Activated CD8-positive, alpha-beta memory T cell treated with anti-CD3 and anti-CD28 coated beads, Interleukin-2, amount 50 U/mL, for 48 hours (primary cell): Measurements from ENCODE around the gene INTS7.
"Not testable (repeated sequence)": the region's sequence is repeated elsewhere in the genome, so short reads cannot be mapped to it uniquely, and the experiment has no call there.

ENCODE experiments used
- DNase-seq: peaks from one replicate; pipeline ENCODE4 v3.0.0-alpha.2; 2020

INTS7 gene

DNA sequence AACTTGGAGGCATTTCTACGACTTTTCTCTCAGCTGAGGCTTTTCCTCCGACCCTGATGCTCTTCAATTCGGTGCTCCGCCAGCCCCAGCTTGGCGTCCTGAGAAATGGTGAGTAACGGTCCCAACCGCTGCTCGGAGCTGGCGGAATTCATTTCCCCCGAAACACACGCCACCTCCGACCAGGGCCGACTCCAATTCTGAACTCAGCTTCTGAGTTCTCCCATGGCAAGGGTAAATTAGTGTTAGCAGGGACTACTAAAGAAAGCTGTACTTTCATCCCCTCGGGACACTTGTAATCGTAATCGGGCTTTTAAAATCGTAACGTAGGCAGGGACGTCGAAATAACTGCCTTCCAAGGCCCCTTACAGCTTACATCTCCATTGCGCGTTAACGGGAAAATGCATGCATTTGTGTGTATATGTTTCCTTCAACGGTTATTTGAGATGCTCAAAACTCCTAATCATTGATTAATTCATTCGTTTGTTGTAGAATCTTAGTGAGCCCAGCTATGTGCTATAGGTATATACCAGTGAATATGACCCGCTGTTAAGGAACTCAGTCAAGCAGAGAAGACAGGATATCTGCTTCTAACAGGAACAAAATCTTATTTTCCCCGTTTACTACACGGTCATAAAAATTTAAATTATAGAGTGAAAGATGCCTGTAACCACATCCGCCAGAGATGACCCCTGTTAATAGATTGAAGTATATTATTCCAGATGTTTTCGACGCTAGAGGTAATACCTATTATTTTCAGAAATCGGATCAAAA, 663 bp upstream of the INTS7 start:
- DNase-seq = no peak

DNA sequence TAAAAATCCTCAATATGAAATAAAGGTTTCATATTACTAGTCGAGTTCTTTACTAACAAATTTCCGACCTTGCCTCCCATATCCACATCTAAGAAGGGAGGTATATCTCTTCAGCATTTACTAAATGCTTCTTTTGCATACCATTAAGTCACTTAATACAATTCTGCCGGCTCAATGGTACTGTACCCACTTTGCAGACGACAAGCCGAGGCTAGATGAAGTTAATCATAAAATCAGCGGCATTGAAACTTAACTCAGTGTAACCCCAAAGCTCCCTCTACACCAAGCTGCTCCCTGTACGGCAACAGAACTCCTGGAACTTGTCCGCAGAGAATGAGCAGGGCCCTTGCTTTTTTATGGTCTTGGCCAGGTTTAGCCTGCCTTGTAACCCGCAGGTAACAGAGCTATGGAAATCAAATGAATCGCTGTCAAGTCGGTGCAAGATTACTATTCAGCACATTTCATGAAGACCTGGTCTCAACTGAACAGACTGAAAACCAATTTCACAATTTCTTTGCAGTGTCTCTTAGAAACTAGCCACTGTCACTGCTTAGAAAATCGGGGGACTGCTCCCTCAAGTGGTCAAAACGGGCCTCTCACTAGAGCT, 738 bp downstream of the INTS7 start:
- DNase-seq = no peak

DNA sequence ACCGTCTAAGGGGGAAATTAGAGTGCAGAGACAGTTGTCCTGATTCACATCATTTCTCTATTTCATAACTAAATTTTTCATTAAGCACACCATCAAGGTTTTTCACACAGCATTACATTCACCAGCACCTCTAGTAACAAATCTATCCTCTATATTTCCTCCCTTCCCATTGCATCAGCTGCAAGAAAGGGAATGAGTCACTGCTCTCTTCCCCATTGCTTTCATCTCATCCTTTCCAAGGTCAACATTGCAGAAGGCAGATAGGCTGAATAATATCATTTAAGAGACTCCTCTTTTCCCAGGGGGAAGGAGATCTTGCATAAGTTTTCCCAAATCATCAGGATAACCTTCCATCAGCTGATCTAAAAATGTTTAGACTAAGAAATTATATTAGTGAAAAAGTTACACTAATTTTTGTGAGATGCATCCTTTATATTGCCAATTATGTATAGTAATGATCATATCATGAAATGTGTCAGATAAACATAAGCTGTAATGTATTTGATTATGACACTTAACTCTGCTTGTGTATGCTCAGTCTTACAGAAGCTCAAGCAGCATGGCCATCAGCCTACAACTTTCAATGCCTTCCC, 4.3 kb downstream of the INTS7 start:
- no peak for DNase-seq

DNA sequence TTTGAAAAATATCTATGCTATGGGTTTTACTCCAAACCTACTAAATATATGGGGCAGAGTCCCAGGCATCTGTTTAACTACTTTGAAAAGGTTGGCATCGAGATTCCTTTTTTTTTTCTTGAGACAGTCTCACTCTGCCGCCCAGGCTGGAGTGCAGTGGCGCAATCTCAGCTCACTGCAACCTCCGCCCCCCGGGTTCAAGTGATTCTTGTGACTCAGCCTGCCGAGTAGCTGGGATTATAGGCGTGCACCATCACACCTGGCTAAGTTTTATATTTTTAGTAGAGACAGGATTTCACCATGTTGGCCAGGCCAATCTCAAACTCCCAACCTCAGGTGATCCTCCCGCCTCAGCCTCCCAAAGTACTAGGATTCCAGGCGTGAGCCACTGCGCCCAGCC, 7.6 kb downstream of the INTS7 start:
- not testable (repeated sequence) for DNase-seq

DNA sequence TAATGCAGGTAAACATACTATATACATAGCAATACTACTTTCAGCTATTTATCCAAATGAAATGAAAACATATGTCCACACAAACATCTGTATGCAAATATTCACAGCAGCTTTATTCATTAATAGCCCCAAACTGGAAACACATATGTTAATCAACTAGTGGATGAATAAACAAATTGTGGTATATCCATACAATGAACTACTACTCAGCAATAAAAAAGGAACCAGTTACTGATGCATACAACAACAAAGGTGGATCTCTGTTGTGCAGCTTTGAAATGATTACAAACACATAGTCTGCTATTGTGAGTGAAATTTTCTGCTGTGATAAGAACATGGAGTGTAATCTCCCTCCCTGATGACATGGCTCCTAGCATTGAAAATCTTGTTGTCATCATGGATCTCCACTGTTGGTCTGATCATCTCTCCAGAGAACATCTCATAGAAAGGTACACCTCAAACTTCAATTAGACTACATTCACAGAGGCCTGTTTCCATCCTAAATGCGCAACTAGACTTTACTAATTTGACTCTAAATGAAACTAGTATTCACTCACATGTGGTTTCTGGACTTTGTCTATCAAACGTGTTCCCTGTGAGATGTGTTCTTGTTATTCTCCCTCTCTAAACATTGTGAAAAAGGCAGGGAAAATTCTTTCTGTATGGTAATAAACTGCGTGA, 10.7 kb downstream of the INTS7 start:
- no peak for DNase-seq

DNA sequence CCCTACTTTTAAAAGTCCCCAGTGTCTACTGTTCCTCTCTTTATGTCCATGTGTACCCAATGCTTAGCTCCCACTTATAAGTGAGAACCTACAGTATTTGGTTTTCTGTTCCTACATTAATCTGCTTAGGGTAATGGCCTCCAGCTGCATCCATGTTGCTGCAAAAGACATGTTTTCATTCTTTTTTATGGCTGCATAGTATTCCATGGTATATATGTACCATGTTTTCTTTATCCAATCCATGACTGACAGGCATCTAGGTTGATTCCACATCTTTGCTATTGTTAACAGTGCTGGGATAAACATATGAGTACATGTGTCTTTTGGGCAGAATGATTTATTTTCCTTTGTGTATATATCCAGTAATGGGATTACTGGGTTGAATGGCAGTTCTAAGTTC, 12.4 kb downstream of the INTS7 start:
- not testable (repeated sequence) for DNase-seq

DNA sequence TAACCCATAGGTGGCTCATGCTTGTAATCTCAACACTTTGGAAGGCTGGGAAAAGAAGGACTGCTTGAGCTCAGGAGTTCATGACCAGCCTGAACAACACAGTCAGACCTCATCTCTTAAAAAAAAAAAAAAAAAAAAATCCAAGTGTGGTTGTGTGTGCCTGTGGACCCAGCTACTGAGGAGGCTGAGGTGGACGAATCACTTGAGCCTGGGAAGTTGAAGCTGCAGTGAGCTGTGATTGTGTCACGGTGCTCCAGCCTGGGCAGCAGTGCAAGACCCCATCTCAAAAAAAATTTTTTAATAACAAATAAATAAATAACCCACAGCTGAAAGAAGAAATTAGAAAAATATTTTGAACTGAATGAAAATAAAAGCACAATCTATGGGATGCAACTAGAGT, 13.8 kb downstream of the INTS7 start:
- no peak for DNase-seq

DNA sequence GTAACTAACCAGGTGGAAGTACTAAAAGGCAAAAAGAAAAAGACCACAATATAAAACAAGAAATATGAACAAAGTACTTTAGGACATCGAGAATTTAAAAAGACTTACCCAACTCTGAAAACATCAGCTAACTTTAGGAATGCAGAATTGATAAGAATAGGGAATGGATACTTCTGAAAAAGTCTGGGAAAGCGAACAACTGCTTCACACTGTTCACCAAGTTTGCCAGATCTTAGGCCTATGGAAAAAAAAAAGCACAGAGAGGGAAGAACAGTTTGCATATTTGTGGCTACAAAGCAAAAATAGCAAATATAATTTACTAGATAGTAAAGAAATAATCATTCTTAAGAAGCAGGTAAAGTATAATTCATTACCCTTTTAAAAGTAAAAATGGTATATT, 14.4 kb downstream of the INTS7 start:
- DNase-seq = no peak

DNA sequence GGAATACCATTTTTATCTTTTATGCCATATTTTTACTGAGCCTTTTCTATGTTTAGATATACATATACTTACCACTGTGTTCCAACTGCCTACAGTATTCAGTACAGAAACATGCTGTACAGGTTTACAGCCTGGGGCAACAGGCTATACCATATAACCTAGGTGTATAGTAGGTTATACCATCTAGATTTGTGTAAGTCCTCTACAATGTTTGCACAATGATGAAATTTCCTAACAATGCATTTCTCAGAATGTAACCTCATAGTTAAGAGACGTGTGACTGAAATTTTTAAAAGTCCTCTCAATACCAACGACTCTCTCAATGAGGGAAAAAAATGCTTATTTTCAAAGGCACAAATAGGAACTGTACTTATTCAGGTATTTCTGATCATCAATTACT, 21.7 kb downstream of the INTS7 start:
- no peak for DNase-seq

DNA sequence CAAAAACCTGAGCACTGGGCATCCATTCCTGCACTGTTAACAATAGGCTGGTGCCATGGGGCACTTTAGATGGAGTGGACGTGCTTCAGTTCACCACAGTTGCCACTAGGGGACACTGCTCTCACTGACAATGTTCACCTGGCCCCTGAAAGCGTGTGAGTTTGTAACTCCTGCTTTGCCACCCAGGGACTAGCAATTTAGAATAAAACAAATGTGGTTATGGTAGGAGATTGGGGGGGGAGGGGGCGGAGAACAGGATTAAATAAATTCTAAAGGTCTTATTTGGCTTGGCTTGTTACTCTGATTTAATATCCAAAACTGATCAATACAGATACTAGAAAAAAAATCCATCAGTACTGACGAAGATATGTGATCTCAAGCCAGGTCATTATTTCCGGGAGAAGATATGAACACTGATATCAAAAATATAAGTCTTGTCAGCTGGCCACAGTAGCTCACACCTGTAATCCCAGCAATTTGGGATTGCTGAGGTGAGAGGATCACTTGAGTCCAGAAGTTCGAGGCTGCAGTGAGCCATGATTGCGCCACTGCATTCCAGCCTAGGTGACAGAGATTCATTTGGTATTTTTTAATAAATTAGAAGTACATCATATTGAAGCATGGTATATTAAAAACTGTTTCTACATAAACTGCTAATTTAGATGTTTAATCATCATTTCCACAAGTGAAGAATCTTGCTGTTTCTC, 23.2 kb downstream of the INTS7 start:
- DNase-seq = peak; percentile 76

DNA sequence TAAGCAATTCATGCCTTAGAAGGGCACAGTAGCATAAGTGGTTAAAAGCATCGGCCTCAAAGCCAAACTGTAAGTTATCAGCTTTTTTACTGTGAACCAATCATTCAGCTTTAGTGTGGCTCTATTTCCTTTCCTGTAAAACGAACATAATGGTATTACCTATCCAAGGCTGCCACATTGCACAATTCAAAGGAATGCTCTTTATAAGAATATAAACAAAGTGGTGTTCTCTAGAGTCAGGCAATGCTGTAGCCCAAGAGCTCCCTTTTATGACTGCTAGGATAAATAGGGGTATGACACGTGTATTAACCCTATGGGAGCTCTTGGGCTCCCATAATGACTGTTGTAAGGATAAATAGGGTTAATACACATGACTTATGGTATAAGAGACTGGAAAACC, 25.4 kb downstream of the INTS7 start:
- no peak for DNase-seq

DNA sequence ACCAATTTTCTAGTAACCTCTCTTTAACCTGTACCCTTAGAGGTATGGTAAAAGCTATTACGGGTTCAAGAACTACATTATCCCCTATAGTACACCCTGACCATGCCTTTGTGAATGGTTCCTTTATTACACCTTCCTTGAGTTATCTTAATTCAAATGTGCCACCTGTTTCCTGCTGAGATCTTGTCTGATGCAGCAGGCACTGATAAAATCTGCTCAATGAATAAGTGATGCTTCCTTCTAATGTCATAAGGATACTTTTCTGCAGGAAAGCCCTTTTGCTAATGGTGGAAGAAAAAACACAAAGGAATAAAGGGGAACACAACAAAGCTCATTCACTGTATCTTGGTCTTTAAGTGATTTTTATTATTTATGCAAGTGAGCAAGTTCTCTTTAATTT, 25.8 kb downstream of the INTS7 start:
- DNase-seq = no peak

DNA sequence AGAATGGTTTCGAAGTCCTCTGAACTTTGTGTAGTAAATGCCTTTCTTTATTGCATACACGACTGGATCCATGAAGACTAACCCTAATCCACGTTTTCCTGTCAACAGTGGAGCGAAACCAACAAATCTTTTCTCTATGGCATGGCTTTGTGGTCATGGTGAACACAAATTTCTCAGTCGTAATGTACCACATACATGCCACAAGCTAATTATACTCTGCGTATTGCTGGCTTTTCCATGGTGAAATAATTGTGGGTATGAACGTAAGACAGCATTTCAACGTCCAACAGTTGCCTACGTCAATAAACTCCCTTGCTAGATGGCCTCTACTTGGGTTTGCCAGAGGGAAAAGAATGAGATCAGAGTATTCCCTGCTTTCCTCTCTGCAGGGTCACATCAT, 27.5 kb downstream of the INTS7 start:
- no peak for DNase-seq

DNA sequence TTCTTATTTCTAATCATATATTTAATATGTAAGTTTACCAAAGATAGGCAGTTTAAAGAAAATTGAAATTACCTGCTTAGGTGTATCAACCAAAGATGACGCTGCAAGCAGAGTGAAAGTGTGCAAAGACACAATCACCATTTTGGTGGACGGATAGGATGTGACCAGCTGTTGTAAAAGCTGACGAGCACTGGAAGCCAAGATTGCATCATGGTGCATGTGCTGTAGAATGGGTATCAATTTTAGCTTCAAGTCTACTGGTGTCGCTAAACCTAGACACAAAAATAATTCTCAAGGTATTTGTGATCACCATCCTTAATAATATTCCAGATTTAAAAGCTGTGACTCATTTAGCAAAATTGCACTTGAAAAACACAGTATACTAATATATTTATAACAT, 28.2 kb downstream of the INTS7 start:
- DNase-seq = no peak

DNA sequence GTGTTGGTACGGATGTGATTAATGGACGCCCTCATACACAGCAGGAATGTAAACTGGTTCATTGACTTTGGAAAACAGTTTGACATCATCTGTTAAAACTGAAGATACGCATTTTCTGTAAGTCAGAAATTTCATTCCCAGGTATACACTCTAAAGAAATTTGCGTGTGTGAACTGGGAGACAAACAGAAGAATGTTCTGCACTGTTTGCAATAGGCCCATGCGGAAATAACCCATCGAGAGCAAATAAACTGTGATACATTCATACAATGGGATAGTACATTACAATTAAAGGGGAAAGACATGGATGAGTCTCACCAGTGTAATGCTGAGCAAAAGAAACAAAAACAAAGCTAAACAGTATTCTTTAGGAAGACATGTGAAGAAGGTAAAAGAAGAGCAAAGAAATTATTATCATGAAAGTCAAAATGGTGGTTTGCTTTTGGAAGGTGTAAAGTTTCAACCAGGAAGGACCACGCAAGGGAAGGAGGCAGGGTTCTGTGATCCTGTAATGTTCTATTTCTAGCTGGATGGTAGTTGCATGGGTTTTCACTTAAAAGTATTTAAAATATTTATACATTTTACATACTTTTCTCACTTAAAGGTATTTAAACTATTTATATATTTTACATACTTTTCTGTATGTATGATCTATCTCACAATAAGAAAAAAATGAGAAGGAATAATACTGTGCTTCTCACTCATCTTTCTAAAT, 30.3 kb downstream of the INTS7 start:
- no peak for DNase-seq

DNA sequence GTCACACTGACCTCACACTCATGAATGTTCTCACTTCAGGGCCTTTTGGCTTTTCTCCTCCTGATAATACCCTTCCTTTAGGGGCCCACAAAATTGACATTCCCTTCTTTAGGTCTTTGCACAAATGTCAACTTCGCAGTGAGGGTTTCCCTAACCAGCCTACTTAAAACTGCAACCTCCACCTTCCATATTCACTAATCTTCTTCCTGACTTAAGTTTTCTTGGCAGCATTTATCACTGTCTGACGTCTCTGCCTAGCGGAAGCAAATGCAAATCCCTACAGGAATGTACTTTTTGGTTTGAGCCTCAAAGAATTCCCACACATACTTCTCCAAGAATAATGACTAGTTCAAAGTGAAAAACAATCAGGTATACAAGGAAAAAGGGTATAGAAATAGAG, 32.8 kb downstream of the INTS7 start:
- DNase-seq = no peak

DNA sequence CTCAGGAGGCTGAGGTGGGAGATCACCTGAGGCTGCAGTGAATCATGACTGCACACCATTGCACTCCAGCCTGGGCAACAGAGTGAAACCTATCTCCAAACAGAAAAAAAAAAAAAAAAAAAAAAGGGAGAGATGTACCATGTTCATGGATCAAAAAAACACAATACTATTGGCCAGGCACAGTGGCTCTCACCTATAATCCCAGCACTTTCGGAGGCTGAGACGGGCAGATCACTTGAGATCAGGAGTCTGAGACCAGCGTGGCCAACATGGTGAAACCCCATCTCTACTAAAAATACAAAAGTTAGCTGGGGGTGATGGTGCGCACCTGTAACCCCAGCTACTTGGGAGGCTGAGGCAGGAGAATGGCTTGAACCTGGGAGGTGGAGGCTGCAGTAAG, 37.9 kb downstream of the INTS7 start:
- DNase-seq = not testable (repeated sequence)

DNA sequence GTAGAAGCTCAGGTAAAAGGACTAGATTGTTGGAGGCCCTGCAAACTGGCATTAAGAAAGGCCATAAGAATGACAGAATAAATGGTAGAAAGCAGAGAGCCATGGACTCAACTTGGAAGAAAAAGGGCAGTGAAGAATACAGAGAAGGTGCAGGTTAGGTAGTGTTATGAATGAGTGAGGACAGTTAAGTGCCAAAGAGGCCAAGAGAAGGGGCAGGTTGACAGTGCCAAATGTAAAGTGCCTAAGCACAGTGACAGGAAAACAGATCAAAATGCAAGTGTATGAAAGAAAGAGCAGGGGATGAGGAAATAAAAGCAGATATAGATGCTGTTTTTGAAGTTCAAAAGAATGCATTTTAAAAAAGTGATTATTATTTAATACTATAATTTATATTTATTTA, 43.7 kb downstream of the INTS7 start:
- no peak for DNase-seq

DNA sequence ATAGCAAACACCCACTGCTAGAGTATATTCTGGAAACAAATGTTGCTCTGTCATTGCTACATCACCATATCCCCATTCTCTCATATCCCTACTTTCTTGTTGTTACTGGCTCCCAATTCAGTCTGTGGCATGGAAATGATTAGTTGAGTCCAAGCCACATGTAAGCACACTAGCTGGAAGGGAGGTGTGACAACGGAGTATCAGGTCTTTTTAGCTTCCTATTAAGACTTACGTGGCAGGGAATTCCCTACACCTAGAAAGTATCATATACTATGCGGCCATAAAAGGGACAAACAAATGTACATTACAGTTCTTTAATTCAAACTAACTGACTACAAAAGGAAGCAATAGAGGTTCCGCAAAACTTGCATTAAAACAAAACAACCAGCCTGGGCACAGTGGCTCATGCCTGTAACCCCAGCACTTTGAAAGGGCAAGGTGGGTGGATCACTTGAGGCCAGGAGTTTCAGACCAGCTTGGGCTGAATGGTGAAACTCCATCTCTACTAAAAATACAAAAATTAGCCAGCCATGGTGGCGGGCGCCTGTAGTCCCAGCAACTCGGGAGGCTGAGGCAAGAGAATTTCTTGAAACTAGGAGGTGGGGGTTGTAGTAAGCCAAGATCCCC, 48.6 kb downstream of the INTS7 start:
- no peak for DNase-seq

DNA sequence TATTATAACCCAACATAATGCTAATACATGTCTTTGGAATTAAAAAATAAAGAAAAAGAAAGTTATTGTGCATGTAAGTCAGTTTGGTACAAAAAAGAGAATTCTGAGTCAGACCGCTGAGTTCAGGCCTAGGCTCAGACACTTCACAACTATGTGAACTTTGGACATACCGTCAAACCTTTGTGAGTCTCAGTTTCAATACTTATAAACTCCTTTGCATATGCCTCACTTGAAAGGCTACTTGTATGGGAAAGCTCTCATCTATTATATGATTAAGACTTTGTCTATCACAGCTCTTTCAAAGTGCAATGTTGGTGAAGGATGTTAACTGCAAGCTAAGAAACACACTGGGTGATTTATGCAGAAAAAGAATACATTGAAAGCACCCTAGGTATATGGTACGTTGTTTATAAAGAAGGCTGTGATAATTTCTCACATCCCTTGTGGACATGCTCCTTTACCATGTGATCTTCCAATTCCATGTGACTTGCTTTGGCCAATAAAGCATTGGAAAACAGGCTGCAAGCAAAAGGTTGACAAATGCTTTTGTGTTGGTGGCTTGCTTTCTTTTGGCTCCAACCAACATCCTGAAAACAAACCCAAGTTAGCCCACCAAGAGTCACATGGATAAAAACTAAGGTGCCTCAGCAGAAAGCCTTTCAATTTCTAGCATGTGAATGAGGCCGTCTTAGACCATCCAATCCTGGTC, 49.6 kb downstream of the INTS7 start:
- DNase-seq = no peak

DNA sequence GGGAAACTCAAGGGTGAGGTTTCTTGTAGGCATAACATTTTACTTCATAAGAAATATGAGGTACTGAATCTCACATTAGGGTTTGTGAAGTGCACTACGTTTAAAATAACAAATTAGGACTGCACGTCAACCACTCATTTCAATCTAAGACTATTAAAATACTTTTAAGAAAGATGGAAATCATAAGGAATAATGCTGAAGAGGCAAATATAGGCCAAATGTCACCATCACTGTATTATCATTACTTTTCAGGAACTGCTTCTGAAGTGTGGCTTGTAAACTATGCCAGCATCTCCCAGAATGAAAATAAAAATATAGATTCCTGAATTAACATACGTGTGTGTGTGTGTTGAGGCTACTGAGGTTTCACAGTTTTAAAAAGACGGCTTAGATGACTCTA, 56.8 kb downstream of the INTS7 start:
- DNase-seq = no peak
